Measurements from ENCODE around the gene SLC4A2.

Gene SLC4A2

DNA sequence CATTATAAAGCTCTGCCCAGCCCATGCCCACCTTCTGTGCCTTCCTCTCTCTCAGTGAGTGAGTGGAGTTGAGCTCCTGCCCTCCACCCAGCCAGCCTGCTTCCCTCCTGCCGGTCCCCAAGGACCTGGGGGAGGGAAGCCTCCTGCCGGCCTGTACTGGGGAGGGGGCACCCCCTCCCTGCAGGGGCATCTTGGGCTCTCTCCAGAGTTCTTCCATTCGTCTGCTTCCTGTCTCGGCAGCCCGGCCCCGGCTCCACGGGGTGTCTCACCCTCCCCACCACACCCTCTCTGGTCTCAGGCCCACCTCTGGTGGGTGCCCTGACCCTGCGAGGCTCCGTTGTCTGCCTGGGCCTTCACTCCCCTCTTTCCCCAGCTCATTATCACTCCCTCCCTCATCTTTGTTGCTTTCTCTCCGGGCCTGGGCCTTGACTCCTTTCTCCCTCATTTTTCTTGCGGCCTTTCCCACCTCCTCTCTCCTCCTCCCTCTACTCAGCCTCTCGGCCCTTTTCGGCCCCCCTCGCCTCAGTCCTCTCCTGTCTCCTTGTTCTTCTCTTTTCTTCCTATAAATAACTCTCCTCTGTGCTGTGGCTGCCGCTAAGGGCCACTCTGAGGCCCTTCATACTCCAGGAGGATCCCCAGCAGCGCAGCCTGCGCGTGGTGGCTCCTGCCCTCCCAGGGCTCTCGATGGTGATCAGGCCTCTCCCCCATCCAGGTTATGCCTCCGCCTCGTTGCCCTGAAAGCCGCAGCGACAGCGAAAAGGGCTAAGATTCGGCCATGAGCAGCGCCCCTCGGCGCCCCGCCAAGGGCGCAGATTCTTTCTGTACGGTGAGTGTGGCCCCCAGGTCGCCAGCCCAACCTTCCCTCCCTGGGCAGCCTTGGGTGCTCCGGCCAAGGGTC lies 2.1 kb downstream of the SLC4A2 start:
- peaks cover 22% of the 10 kb centered on the region for H3K36me3 ChIP-seq (ENCODE audit: control insufficient read depth, insufficient read depth, low read length)
- no peaks in the 10 kb centered on the region for H3K27me3 ChIP-seq (replicated peaks; ENCODE audit: control insufficient read depth, insufficient read depth, low read length, poor library complexity, severe bottlenecking)
- H3K4me1 ChIP-seq (ENCODE audit: control insufficient read depth, insufficient read depth, low read length, poor library complexity, severe bottlenecking) = peaks cover 29% of the 10 kb centered on the region
- H3K9me3 ChIP-seq (ENCODE audit: control insufficient read depth, low read length) = no peaks in the 10 kb centered on the region
- no peak for DNase-seq
- no peak overlapping the region for H3K27ac ChIP-seq (ENCODE audit: insufficient read depth, low read length, poor library complexity, severe bottlenecking)
- H3K4me3 ChIP-seq (ENCODE audit: insufficient read depth, low read depth, low read length, poor library complexity, severe bottlenecking) = no peak overlapping the region

DNA sequence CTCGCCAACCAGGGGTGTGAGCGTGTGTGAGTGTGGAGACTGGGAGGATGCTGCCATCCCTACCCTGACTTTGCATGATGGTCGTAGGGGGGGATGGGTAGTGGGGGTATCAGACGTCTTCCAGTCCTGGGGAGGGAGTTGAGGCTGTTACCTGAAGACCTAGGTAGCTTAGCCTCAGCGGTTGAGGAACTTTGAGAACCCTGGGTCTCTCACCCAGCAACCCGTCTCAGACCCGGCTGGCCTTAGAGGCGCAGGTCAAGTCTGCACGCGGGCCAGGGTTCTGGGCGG lies 2.7 kb downstream of the SLC4A2 start:
- Histone ChIP-seq H3K4me1 (ENCODE audit: control insufficient read depth, insufficient read depth, low read length, poor library complexity, severe bottlenecking) (peaks cover 26% of the 10 kb centered on the region), H3K27ac (ENCODE audit: insufficient read depth, low read length, poor library complexity, severe bottlenecking) (no peak overlapping the region), H3K9me3 (ENCODE audit: control insufficient read depth, low read length) (no peaks in the 10 kb centered on the region), H3K27me3 (replicated peaks; ENCODE audit: control insufficient read depth, insufficient read depth, low read length, poor library complexity, severe bottlenecking) (no peaks in the 10 kb centered on the region), H3K4me3 (ENCODE audit: insufficient read depth, low read depth, low read length, poor library complexity, severe bottlenecking) (no peak overlapping the region), H3K36me3 (ENCODE audit: control insufficient read depth, insufficient read depth, low read length) (peaks cover 23% of the 10 kb centered on the region)
- no peak for DNase-seq

DNA sequence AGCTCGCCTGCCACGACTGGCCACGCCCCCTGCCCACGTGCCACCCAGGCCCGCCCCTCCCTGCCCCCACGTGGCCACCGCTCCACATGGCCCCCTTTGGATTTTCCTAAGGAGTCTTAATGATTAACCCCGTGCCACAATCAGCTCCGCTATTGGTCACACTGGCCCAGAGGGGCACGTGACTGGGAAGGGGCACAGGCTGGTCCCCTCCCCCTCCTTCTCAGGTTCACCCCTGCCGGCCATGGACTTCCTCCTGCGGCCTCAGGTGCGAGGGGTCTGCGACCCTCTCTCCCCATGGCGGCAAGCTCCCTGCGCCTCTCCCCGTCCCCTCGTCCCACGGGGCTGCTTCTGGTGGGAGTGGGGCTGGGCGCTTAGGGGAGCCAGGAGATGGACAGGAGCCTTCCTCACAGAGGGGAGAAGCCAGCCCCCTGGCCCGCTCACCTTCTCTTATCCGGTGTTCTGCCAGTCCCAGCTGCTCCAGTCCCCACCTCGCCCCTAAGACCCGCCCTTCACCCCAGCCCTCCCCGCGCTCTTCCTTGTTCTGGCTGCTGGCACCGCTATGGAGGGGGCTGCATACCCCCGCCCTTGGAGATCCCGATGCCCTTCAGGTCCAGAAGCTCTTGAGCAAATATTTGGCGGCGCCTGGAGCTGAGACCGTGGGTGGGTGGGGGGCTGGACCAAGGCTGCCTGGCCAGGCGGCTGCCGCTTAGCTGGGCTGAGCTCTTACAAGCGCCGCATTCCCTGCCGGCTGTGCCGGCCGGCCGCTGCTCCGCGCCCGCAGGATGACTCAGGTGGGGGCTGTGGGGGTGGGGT lies 3.2 kb downstream of the SLC4A2 start:
- H3K27me3 ChIP-seq (replicated peaks; ENCODE audit: control insufficient read depth, insufficient read depth, low read length, poor library complexity, severe bottlenecking) = no peaks in the 10 kb centered on the region
- no peak overlapping the region for H3K27ac ChIP-seq (ENCODE audit: insufficient read depth, low read length, poor library complexity, severe bottlenecking)
- H3K4me3 ChIP-seq (ENCODE audit: insufficient read depth, low read depth, low read length, poor library complexity, severe bottlenecking) = no peak overlapping the region
- no peaks in the 10 kb centered on the region for H3K9me3 ChIP-seq (ENCODE audit: control insufficient read depth, low read length)
- DNase-seq = no peak
- peaks cover 22% of the 10 kb centered on the region for H3K4me1 ChIP-seq (ENCODE audit: control insufficient read depth, insufficient read depth, low read length, poor library complexity, severe bottlenecking)
- H3K36me3 ChIP-seq (ENCODE audit: control insufficient read depth, insufficient read depth, low read length) = peaks cover 28% of the 10 kb centered on the region

DNA sequence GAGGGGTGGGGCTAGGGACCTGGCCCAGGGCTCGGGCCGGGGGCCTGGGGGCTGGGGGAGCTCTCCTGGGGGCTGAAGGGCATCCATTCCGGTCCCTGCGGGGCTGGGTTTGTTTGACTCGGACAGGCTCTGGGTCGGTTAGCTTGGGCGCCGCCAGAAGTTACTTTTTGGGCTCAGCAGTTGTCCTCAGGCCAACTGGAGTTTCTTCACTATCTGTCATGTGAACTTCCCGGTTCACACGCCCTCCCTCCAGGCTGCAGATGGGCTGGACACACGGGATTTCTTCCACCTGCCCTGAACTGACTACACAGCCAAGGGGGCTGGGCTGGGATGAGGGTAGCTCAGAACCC lies 3.8 kb downstream of the SLC4A2 start:
- no peaks in the 10 kb centered on the region for H3K9me3 ChIP-seq (ENCODE audit: control insufficient read depth, low read length)
- no peaks in the 10 kb centered on the region for H3K27me3 ChIP-seq (replicated peaks; ENCODE audit: control insufficient read depth, insufficient read depth, low read length, poor library complexity, severe bottlenecking)
- H3K4me1 ChIP-seq (ENCODE audit: control insufficient read depth, insufficient read depth, low read length, poor library complexity, severe bottlenecking) = peaks cover 21% of the 10 kb centered on the region
- H3K27ac ChIP-seq (ENCODE audit: insufficient read depth, low read length, poor library complexity, severe bottlenecking) = no peak overlapping the region
- no peak overlapping the region for H3K4me3 ChIP-seq (ENCODE audit: insufficient read depth, low read depth, low read length, poor library complexity, severe bottlenecking)
- DNase-seq = no peak
- H3K36me3 ChIP-seq (ENCODE audit: control insufficient read depth, insufficient read depth, low read length) = peaks cover 34% of the 10 kb centered on the region

DNA sequence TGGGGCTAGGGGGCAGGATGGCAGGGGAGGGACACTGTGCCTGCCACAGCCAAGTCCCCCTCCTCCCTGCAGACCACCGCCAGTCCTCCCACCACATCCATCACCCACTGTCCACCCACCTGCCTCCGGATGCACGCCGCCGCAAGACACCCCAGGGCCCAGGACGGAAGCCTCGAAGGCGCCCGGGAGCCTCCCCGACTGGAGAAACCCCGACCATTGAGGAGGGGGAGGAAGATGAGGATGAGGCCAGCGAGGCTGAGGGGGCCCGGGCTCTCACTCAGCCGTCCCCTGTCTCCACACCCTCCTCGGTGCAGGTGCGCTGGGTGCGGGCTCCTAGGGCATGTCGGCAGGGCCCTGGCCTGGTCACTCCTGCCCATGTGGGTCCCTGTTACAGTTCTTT lies 5.1 kb downstream of the SLC4A2 start:
- H3K27me3 ChIP-seq (replicated peaks; ENCODE audit: control insufficient read depth, insufficient read depth, low read length, poor library complexity, severe bottlenecking) = no peaks in the 10 kb centered on the region
- H3K9me3 ChIP-seq (ENCODE audit: control insufficient read depth, low read length) = no peaks in the 10 kb centered on the region
- peaks cover 40% of the 10 kb centered on the region for H3K36me3 ChIP-seq (ENCODE audit: control insufficient read depth, insufficient read depth, low read length)
- no peak overlapping the region for H3K4me3 ChIP-seq (ENCODE audit: insufficient read depth, low read depth, low read length, poor library complexity, severe bottlenecking)
- DNase-seq = no peak
- peaks cover 12% of the 10 kb centered on the region for H3K4me1 ChIP-seq (ENCODE audit: control insufficient read depth, insufficient read depth, low read length, poor library complexity, severe bottlenecking)
- no peak overlapping the region for H3K27ac ChIP-seq (ENCODE audit: insufficient read depth, low read length, poor library complexity, severe bottlenecking)

DNA sequence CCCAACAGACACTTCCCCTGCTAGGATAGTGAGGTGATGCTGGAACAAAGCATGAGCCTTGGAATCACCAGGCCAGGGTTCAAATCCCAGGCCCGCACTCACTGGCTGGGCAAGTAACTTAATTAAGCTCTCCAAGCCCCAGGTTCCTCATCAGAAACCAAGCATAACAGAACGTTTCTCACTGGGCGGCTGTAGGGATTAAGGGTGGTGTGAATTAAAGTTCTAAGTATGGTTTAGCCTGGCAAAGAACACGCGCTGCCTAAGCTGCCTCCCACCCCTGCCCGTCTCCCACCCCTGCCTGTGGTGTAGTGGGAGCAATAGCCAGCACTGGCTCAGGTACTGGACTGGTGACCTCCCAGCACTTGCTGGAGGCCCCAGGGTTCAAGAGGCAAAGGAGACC lies 5.6 kb downstream of the SLC4A2 start:
- H3K4me3 ChIP-seq (ENCODE audit: insufficient read depth, low read depth, low read length, poor library complexity, severe bottlenecking) = no peak overlapping the region
- no peak for DNase-seq
- H3K27me3 ChIP-seq (replicated peaks; ENCODE audit: control insufficient read depth, insufficient read depth, low read length, poor library complexity, severe bottlenecking) = no peaks in the 10 kb centered on the region
- H3K27ac ChIP-seq (ENCODE audit: insufficient read depth, low read length, poor library complexity, severe bottlenecking) = no peak overlapping the region
- no peaks in the 10 kb centered on the region for H3K9me3 ChIP-seq (ENCODE audit: control insufficient read depth, low read length)
- H3K4me1 ChIP-seq (ENCODE audit: control insufficient read depth, insufficient read depth, low read length, poor library complexity, severe bottlenecking) = peaks cover 10% of the 10 kb centered on the region
- peaks cover 45% of the 10 kb centered on the region for H3K36me3 ChIP-seq (ENCODE audit: control insufficient read depth, insufficient read depth, low read length)

DNA sequence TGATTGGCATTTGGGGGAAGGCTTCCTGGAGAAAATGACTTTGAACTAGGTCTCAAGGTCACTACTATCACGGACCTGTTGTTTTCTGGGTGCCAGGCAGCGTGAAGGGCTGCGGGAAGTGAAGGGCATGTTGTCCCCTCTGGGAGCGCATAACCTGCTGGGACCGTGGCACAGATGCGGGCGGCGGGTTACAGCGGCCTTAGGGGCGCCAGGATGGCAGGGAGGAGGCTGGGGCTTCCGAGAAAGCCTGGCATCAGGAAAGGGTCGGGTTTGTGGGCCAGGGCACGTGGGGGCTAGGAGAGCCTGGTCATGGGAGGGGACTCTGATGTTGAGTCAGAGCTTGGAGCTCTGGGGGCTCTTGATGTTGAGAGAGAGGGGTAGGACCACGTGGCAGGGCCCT lies 6.1 kb downstream of the SLC4A2 start:
- no peaks in the 10 kb centered on the region for H3K9me3 ChIP-seq (ENCODE audit: control insufficient read depth, low read length)
- H3K27ac ChIP-seq (ENCODE audit: insufficient read depth, low read length, poor library complexity, severe bottlenecking) = no peak overlapping the region
- no peaks in the 10 kb centered on the region for H3K27me3 ChIP-seq (replicated peaks; ENCODE audit: control insufficient read depth, insufficient read depth, low read length, poor library complexity, severe bottlenecking)
- H3K36me3 ChIP-seq (ENCODE audit: control insufficient read depth, insufficient read depth, low read length) = peaks cover 50% of the 10 kb centered on the region
- peaks cover 5% of the 10 kb centered on the region for H3K4me1 ChIP-seq (ENCODE audit: control insufficient read depth, insufficient read depth, low read length, poor library complexity, severe bottlenecking)
- no peak for DNase-seq
- H3K4me3 ChIP-seq (ENCODE audit: insufficient read depth, low read depth, low read length, poor library complexity, severe bottlenecking) = no peak overlapping the region

DNA sequence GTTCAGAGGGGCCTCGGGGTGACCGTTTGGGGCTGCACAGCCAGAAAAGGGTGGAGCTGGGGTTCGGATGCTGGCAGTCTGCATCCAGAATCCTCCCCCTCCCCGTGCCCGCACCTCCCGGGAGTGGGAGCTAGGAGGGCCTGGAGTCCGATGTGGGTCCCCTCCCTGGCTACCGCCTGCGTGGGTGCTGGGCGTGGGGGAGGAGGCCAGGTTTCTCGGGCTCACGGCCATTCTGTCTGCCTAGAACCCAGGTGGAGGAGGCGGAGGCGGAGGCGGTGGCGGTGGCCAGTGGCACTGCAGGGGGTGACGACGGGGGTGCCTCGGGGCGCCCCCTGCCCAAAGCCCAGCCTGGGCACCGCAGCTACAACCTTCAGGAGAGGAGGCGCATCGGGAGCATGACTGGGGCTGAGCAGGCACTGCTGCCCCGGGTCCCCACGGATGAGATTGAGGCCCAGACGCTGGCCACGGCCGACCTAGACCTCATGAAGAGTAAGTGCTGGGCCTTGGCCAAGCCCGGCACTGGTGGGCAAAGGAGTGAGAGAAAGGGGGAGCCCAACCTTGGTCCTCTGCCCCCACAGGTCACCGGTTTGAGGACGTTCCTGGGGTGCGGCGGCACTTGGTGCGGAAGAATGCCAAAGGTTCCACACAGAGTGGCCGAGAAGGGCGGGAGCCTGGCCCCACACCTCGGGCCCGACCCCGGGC lies 7.0 kb downstream of the SLC4A2 start:
- no peak for DNase-seq
- no peak overlapping the region for H3K27ac ChIP-seq (ENCODE audit: insufficient read depth, low read length, poor library complexity, severe bottlenecking)
- H3K4me3 ChIP-seq (ENCODE audit: insufficient read depth, low read depth, low read length, poor library complexity, severe bottlenecking) = no peak overlapping the region
- H3K9me3 ChIP-seq (ENCODE audit: control insufficient read depth, low read length) = no peaks in the 10 kb centered on the region
- H3K36me3 ChIP-seq (ENCODE audit: control insufficient read depth, insufficient read depth, low read length) = peaks cover 60% of the 10 kb centered on the region
- no peaks in the 10 kb centered on the region for H3K4me1 ChIP-seq (ENCODE audit: control insufficient read depth, insufficient read depth, low read length, poor library complexity, severe bottlenecking)
- no peaks in the 10 kb centered on the region for H3K27me3 ChIP-seq (replicated peaks; ENCODE audit: control insufficient read depth, insufficient read depth, low read length, poor library complexity, severe bottlenecking)

DNA sequence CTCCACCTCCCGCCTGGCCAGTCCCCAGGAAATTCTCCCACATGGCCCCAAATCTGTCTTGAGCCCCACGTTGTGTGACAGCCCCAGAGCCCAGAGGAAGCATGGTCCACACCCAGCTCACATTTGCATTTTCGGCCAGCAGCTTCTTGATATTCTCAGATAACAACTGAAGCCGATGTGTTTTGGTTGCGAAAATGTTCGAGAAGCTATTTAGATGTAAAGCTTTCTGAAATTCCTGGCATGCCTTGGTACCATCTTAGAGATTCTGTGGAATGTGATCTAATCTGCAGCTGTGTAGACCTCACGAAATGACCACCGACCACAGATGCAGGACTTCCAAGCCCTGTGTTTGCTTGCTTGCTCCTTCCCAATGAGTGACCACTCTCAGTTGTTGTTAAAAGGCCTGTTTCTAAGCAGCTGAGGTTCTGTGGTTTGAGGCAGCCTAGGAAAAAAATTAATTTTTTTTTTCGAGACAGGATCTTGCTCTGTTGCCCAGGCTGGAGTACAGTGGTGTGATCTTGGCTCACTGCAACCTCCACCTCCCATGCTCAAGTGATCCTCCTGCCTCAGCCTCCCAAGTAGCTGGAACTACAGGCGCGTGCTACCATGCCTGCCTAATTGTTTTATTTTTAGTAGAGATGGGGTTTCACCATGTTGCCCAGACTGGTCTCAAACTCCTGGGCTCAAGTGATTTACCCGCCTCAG lies 8.8 kb downstream of the SLC4A2 start:
- H3K36me3 ChIP-seq (ENCODE audit: control insufficient read depth, insufficient read depth, low read length) = peaks cover 61% of the 10 kb centered on the region
- H3K27me3 ChIP-seq (replicated peaks; ENCODE audit: control insufficient read depth, insufficient read depth, low read length, poor library complexity, severe bottlenecking) = no peaks in the 10 kb centered on the region
- DNase-seq = no peak

More for the DNA sequence above, 8.8 kb downstream of the SLC4A2 start:
- H3K27ac ChIP-seq (ENCODE audit: insufficient read depth, low read length, poor library complexity, severe bottlenecking) = no peak overlapping the region
- no peak overlapping the region for H3K4me3 ChIP-seq (ENCODE audit: insufficient read depth, low read depth, low read length, poor library complexity, severe bottlenecking)
- no peaks in the 10 kb centered on the region for H3K9me3 ChIP-seq (ENCODE audit: control insufficient read depth, low read length)
- no peaks in the 10 kb centered on the region for H3K4me1 ChIP-seq (ENCODE audit: control insufficient read depth, insufficient read depth, low read length, poor library complexity, severe bottlenecking)
